ENCODE measurements around the gene SCPEP1. TPM values are rescaled to one million over a fixed set of nuclear protein-coding genes. Genes with fewer than 3 reads are reported as not detected.

Gene SCPEP1
- total RNA-seq, 1 donor from 2014 or later: 137 TPM

GRCh38 chr17:57008958-57009357 is 31.0 kb downstream of the SCPEP1 start:
- FAIRE-seq: no peak

GRCh38 chr17:57009737-57010445 is 32.0 kb downstream of the SCPEP1 start:
- FAIRE-seq (no peak), DNase-seq (ENCODE audit: low read depth) (peak; percentile 63)
- no peaks in the 10 kb centered on the region for H3K27me3 ChIP-seq (ENCODE audit: control insufficient read depth, insufficient read depth, low read length)
- H3K36me3 ChIP-seq (ENCODE audit: control insufficient read depth, insufficient read depth, low read length): no peaks in the 10 kb centered on the region
- TF ChIP-seq CTCF (IDR thresholded peaks at IDR 0.05; ENCODE audit: insufficient read depth, low read length, severe bottlenecking): peak; percentile 79
- H3K4me3 ChIP-seq (ENCODE audit: low read depth, low read length): no peak overlapping the region

More at GRCh38 chr17:57008958-57009357, 31.0 kb downstream of the SCPEP1 start:
- no peak overlapping the region for H3K4me3 ChIP-seq (ENCODE audit: low read depth, low read length)
- no peaks in the 10 kb centered on the region for H3K27me3 ChIP-seq (ENCODE audit: control insufficient read depth, insufficient read depth, low read length)
- no peak for DNase-seq (ENCODE audit: low read depth)
- no peak for TF ChIP-seq CTCF (IDR thresholded peaks at IDR 0.05; ENCODE audit: insufficient read depth, low read length, severe bottlenecking)
- no peaks in the 10 kb centered on the region for H3K36me3 ChIP-seq (ENCODE audit: control insufficient read depth, insufficient read depth, low read length)

GRCh38 chr17:57010487-57010886 is 32.6 kb downstream of the SCPEP1 start:
- no peak for TF ChIP-seq CTCF (IDR thresholded peaks at IDR 0.05; ENCODE audit: insufficient read depth, low read length, severe bottlenecking)
- Histone ChIP-seq H3K36me3 (ENCODE audit: control insufficient read depth, insufficient read depth, low read length) (no peaks in the 10 kb centered on the region), H3K27me3 (ENCODE audit: control insufficient read depth, insufficient read depth, low read length) (no peaks in the 10 kb centered on the region), H3K4me3 (ENCODE audit: low read depth, low read length) (no peak overlapping the region)
- FAIRE-seq (no peak), DNase-seq (ENCODE audit: low read depth) (no peak)

- no peaks in the 10 kb centered on the region for H3K27me3 ChIP-seq (ENCODE audit: control insufficient read depth, insufficient read depth, low read length)
- FAIRE-seq: no peak
- no peak for DNase-seq (ENCODE audit: low read depth)
Measured at GRCh38 chr17:57011491-57012015, 33.6 kb downstream of the SCPEP1 start.

GRCh38 chr17:57016071-57016763 is 38.3 kb downstream of the SCPEP1 start:
- H3K36me3 ChIP-seq (ENCODE audit: control insufficient read depth, insufficient read depth, low read length): no peaks in the 10 kb centered on the region
- DNase-seq (ENCODE audit: low read depth) (no peak), FAIRE-seq (no peak)
- H3K27me3 ChIP-seq (ENCODE audit: control insufficient read depth, insufficient read depth, low read length): no peaks in the 10 kb centered on the region
- no peak overlapping the region for H3K4me3 ChIP-seq (ENCODE audit: low read depth, low read length)
- TF ChIP-seq CTCF (IDR thresholded peaks at IDR 0.05; ENCODE audit: insufficient read depth, low read length, severe bottlenecking): no peak

More at GRCh38 chr17:57011491-57012015, 33.6 kb downstream of the SCPEP1 start:
- H3K4me3 ChIP-seq (ENCODE audit: low read depth, low read length): no peak overlapping the region
- no peaks in the 10 kb centered on the region for H3K36me3 ChIP-seq (ENCODE audit: control insufficient read depth, insufficient read depth, low read length)
- TF ChIP-seq CTCF (IDR thresholded peaks at IDR 0.05; ENCODE audit: insufficient read depth, low read length, severe bottlenecking): no peak

All from bronchial epithelial cell (primary cell).